ENCODE data around the gene DAGLB. TPM values are rescaled to one million over a fixed set of nuclear protein-coding genes. Genes with fewer than 3 reads are reported as not detected.

Gene DAGLB
- total RNA-seq, 2 donors from 2014 or later, result 22.7 to 24.5 TPM

DNA sequence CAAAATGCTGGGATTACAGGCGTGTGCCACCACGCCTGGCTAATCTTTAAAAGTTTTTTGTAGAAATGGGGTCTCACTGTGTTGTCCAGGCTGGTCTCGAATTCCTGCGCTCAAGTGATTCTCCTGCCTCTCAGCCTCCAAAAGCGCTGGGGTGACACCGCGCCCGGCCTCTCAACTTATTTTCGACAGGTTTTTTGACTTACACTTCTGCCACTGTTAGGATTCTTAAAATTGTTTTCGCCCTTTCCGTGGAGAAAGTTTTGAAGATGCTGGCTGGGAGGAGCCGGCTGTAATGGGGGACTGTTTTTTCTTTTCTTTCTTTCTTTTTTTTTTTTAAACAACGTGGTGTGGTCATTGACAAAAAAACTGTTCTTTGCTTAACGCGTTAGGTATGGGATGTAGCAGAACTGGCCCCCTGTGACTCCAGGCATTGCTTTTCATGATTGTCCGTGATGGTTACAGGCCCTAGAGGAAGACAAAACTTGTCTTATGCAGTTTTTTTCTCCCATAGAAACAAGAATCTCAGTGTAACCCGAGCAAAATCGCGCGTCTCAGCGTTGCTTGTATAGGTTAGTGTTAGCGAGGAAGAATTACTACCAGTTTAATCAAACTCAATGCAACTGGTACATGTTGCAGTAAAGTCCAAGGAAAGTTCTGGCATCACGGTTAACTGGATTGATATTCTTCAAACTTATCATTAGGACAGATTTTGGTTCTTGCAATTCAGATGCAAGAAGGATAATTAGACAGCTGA, 72.2 kb downstream of the DAGLB start:
- H3K4me3 ChIP-seq (ENCODE audit: low read length), result peak overlapping the region; percentile 88
- no peaks in the 10 kb centered on the region for H3K27me3 Mint-ChIP-seq (ENCODE audit: insufficient read depth)
- peak overlapping the region; percentile 93 for H3K9ac ChIP-seq (ENCODE audit: extremely low read depth, low read length, poor library complexity, severe bottlenecking)
- H3K36me3 Mint-ChIP-seq (ENCODE audit: low read depth), result peaks cover 20% of the 10 kb centered on the region
- peak overlapping the region; percentile 95 for H3K27ac Mint-ChIP-seq
- TF ChIP-seq, protein P1, sequence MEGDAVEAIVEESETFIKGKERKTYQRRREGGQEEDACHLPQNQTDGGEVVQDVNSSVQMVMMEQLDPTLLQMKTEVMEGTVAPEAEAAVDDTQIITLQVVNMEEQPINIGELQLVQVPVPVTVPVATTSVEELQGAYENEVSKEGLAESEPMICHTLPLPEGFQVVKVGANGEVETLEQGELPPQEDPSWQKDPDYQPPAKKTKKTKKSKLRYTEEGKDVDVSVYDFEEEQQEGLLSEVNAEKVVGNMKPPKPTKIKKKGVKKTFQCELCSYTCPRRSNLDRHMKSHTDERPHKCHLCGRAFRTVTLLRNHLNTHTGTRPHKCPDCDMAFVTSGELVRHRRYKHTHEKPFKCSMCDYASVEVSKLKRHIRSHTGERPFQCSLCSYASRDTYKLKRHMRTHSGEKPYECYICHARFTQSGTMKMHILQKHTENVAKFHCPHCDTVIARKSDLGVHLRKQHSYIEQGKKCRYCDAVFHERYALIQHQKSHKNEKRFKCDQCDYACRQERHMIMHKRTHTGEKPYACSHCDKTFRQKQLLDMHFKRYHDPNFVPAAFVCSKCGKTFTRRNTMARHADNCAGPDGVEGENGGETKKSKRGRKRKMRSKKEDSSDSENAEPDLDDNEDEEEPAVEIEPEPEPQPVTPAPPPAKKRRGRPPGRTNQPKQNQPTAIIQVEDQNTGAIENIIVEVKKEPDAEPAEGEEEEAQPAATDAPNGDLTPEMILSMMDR (conservative IDR thresholded peaks at IDR 0.05), result no peak
- WGBS, 2 experiments (ENCODE audit: insufficient coverage in 1 of 2, insufficient read length in 1 of 2), result 10 to 13% methylated on average over 14 to 23 of the region's 23 CpGs
- peaks cover 24% of the 10 kb centered on the region for H3K36me3 ChIP-seq (ENCODE audit: control insufficient read depth, insufficient read depth, low read length)
- DNase-seq, result no peak
- no peaks in the 10 kb centered on the region for H3K27me3 ChIP-seq (ENCODE audit: control insufficient read depth, insufficient read depth, low read length, poor library complexity, severe bottlenecking)
- H3K27ac ChIP-seq (ENCODE audit: low read depth, low read length), result peak overlapping the region; percentile 4
- no peaks in the 10 kb centered on the region for H3K9me3 ChIP-seq (ENCODE audit: control insufficient read depth, low read length)
- peak overlapping the region; percentile 77 for H3K4me3 Mint-ChIP-seq
- peaks cover 13% of the 10 kb centered on the region for H3K4me1 Mint-ChIP-seq
- H3K4me1 ChIP-seq (ENCODE audit: control insufficient read depth, insufficient read depth, low read length), result no peaks in the 10 kb centered on the region
- no peaks in the 10 kb centered on the region for H3K9me3 Mint-ChIP-seq

DNA sequence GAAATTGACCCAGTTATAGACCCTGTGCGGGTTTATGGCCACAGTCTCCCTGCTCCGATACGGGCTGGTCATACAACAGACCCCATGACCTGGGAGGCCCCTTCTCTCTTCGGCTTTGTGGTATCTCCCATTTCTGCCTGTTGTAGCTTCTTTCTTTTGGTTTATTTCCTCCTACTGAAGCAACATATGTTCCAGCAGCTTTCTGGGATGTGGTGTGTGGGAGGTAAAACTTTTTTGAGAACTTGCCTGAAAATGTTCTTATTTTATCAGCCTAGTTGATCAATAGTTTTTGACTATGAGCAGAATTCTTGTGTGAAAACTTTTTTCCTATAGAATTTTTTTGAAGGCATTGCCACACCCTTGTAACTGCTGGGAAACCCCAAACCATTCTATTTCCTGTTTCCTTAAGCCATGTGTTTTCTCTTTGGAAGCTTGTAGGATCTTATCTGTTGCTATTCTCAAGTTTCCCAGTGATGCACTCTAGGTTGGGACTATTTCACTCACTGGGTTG, 80.0 kb downstream of the DAGLB start:
- Mint-ChIP-seq H3K36me3 (ENCODE audit: low read depth) (no peaks in the 10 kb centered on the region), H3K9me3 (no peaks in the 10 kb centered on the region), H3K27me3 (ENCODE audit: insufficient read depth) (no peaks in the 10 kb centered on the region), H3K4me3 (no peak overlapping the region), H3K27ac (no peak overlapping the region), H3K4me1 (no peaks in the 10 kb centered on the region)
- no peaks in the 10 kb centered on the region for H3K9me3 ChIP-seq (ENCODE audit: control insufficient read depth, low read length)
- no peaks in the 10 kb centered on the region for H3K4me1 ChIP-seq (ENCODE audit: control insufficient read depth, insufficient read depth, low read length)
- H3K27me3 ChIP-seq (ENCODE audit: control insufficient read depth, insufficient read depth, low read length, poor library complexity, severe bottlenecking), result no peaks in the 10 kb centered on the region
- DNase-seq, result no peak
- no peaks in the 10 kb centered on the region for H3K36me3 ChIP-seq (ENCODE audit: control insufficient read depth, insufficient read depth, low read length)
- H3K27ac ChIP-seq (ENCODE audit: low read depth, low read length), result no peak overlapping the region
- 98% methylated on average over 4 of the region's 4 CpGs; no CpG with 5 or more reads in 1 of the 2 experiments for WGBS, 2 experiments (ENCODE audit: insufficient coverage in 1 of 2, insufficient read length in 1 of 2)
- H3K4me3 ChIP-seq (ENCODE audit: low read length), result no peak overlapping the region
- TF ChIP-seq, protein P1 (conservative IDR thresholded peaks at IDR 0.05), result no peak
- no peak overlapping the region for H3K9ac ChIP-seq (ENCODE audit: extremely low read depth, low read length, poor library complexity, severe bottlenecking)

DNA sequence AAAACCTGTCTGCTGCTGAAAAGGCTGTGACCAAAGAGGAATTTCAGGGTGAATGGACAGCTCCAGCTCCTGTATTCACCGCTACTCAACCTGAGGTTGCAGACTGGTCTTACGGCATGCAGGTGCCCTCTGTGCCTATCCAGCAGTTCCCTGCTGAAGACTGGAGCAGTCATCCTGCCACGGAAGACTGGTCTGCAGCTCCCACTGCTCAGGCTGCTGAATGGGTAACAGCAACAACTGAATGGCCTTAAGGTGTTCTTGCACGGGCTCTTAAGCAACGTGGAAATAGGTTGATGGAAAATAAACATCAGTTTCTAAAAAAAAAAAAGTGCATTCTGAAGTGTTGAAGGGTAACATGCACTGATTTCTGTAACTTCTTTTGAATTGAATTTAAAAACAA, 82.3 kb downstream of the DAGLB start:
- H3K9ac ChIP-seq (ENCODE audit: extremely low read depth, low read length, poor library complexity, severe bottlenecking), result no peak overlapping the region

More for the DNA sequence above, 82.3 kb downstream of the DAGLB start:
- no peak for DNase-seq
- Histone ChIP-seq H3K4me3 (ENCODE audit: low read length) (no peak overlapping the region), H3K27ac (ENCODE audit: low read depth, low read length) (no peak overlapping the region), H3K9me3 (ENCODE audit: control insufficient read depth, low read length) (no peaks in the 10 kb centered on the region), H3K4me1 (ENCODE audit: control insufficient read depth, insufficient read depth, low read length) (no peaks in the 10 kb centered on the region), H3K36me3 (ENCODE audit: control insufficient read depth, insufficient read depth, low read length) (no peaks in the 10 kb centered on the region), H3K27me3 (ENCODE audit: control insufficient read depth, insufficient read depth, low read length, poor library complexity, severe bottlenecking) (no peaks in the 10 kb centered on the region)
- H3K9me3 Mint-ChIP-seq, result no peaks in the 10 kb centered on the region
- 91 to 100% methylated on average over 5 of the region's 5 CpGs for WGBS, 2 experiments (ENCODE audit: insufficient coverage in 1 of 2, insufficient read length in 1 of 2)
- TF ChIP-seq, protein P1 (conservative IDR thresholded peaks at IDR 0.05), result no peak
- H3K27me3 Mint-ChIP-seq (ENCODE audit: insufficient read depth), result no peaks in the 10 kb centered on the region
- no peak overlapping the region for H3K27ac Mint-ChIP-seq
- no peak overlapping the region for H3K4me3 Mint-ChIP-seq
- H3K36me3 Mint-ChIP-seq (ENCODE audit: low read depth), result no peaks in the 10 kb centered on the region
- no peaks in the 10 kb centered on the region for H3K4me1 Mint-ChIP-seq
